Measurements from ENCODE around the gene AP4S1.

The AP4S1 gene

GRCh38 chr14:31137214-31137889, 111.9 kb downstream of the AP4S1 start:
- no peak for DNase-seq (ENCODE audit: low read depth in 2 of 2)

DNA sequence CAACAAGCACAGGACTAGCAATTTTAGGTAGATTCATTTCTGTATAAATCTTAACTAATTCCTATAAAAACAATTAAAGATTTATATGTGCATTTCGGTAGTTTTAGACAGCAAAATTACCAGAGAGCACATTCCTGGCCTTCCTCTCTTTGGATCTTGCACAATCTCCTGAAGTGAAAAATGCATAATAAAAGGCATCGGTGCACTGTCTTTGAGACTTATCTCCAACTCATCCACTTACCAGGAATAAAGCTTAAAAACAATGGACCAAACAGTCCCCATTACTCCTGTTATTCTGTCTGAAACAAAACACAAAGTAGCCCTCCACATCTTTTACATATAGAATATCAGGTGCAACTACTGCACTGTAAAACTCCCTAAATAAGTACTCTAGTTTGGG, 112.9 kb downstream of the AP4S1 start:
- no peak for DNase-seq (ENCODE audit: low read depth in 2 of 2)

DNA sequence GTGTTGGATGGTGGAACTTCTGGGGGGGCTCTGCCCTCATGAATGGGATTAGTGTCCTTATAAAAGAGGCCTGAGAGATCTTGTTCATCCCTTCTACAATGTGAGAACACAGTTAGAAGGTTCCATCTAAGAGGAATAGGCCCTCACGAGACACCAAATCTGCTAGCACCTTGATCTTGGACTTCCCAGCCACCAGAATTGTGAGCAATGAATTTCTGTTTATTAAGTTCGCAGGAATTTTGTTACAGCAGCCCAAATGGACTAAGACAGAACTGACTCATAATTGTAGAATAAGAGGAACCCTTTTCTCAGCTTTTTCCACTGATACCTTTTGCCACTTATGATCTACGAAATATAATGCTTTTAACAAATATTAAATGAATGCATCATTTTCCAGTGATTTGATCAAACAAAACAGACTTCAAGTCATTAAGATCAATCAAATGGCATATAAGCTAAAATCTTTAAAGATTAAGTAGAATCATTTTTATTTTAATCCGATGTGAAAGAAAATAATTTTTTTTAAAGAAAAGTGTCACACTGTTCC, 113.9 kb downstream of the AP4S1 start:
- no peak for DNase-seq (ENCODE audit: low read depth in 2 of 2)

DNA sequence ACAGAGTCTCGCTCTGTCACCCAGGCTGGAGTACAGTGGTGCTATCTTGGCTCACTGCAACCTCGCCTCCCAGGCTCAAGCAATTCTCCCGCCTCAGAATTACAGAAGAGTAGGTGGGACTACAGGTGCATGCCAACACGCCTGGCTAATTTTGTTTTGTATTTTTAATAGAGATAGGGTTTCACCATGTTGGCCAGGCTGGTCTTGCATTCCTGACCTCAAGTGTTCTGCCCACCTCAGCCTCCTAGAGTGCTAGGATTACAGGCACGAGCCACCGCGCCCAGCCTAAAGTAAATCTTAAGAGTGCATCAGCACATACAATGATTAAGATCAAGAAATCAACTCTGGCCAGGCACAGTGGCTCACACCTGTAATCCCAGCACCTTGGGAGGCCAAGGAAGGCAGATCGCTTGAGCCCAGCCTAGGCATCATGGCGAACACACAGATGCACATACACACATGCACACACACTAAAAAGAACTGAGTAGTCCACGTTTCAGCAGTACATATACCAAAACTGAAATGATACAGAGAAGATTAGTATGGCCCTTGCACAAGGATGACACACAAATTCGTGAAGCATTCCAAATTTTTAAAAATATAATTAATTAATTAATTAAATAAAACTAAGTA, 117.1 kb downstream of the AP4S1 start:
- DNase-seq (ENCODE audit: low read depth in 2 of 2) = no peak
